Colon (tissue), 2 donors: Measurements from ENCODE around the gene CST5.
"Not testable (repeated sequence)": the region's sequence is repeated elsewhere in the genome, so short reads cannot be mapped to it uniquely, and the experiment has no call there.

Source experiments
- FAIRE-seq: peaks from 2 replicates; lab custom pipeline; 2012; peaks lifted over from hg19 to GRCh38; lab: Jason Lieb, UNC
- donor health status: control.
- donor health status: control.

Gene CST5

GRCh38 chr20:23879328-23879798 lies at the start of gene CST5:
CST5 (minus strand) TSS chr20:23879748; CDS start chr20:23879676, 72 bp downstream.
- FAIRE-seq, result no peak

- FAIRE-seq, result no peak
Observed at GRCh38 chr20:23928788-23929187, 49.2 kb upstream of the CST5 start.

GRCh38 chr20:23928353-23928752 lies 48.8 kb upstream of the CST5 start:
- FAIRE-seq, result no peak

GRCh38 chr20:23926944-23927872 lies 47.7 kb upstream of the CST5 start:
- FAIRE-seq, result no peak

GRCh38 chr20:23926526-23926880 lies 47.0 kb upstream of the CST5 start:
- no peak for FAIRE-seq

GRCh38 chr20:23925789-23926525 lies 46.4 kb upstream of the CST5 start:
- no peak for FAIRE-seq

GRCh38 chr20:23924751-23925150 lies 45.2 kb upstream of the CST5 start:
- no peak for FAIRE-seq

- no peak for FAIRE-seq
Observed at GRCh38 chr20:23923891-23924435, 44.4 kb upstream of the CST5 start.

- FAIRE-seq, result no peak
Observed at GRCh38 chr20:23923311-23923710, 43.8 kb upstream of the CST5 start.

- FAIRE-seq, result no peak
Observed at GRCh38 chr20:23920408-23921325, 41.1 kb upstream of the CST5 start.

- FAIRE-seq, result no peak
Observed at GRCh38 chr20:23918896-23919295, 39.3 kb upstream of the CST5 start.

GRCh38 chr20:23918101-23918862 lies 38.7 kb upstream of the CST5 start:
- FAIRE-seq, result no peak

- no peak for FAIRE-seq
Observed at GRCh38 chr20:23917024-23917725, 37.6 kb upstream of the CST5 start.

GRCh38 chr20:23915844-23916243 lies 36.3 kb upstream of the CST5 start:
- FAIRE-seq, result no peak

GRCh38 chr20:23914469-23914868 lies 34.9 kb upstream of the CST5 start:
- not testable (repeated sequence) for FAIRE-seq

GRCh38 chr20:23910210-23910609 lies 30.7 kb upstream of the CST5 start:
- FAIRE-seq, result no peak

- FAIRE-seq, result no peak
Observed at GRCh38 chr20:23909390-23909789, 29.8 kb upstream of the CST5 start.

GRCh38 chr20:23907579-23907978 lies 28.0 kb upstream of the CST5 start:
- no peak for FAIRE-seq

- not testable (repeated sequence) for FAIRE-seq
Observed at GRCh38 chr20:23902396-23902795, 22.8 kb upstream of the CST5 start.

- FAIRE-seq, result not testable (repeated sequence)
Observed at GRCh38 chr20:23890867-23891266, 11.3 kb upstream of the CST5 start.
